ENCODE measurements around the gene ABCF3. TPM values are rescaled to one million over a fixed set of nuclear protein-coding genes. Genes with fewer than 3 reads are reported as not detected.
A peak's percentile ranks its signal among the peaks of the same experiment; 100 is the strongest.

ABCF3 gene
- total and polyA plus RNA-seq, 2 of the 13 experiments (the other 11 are each of a cell fraction or from before 2014, with no cell fraction given): 38.8 to 46.5 TPM

DNA sequence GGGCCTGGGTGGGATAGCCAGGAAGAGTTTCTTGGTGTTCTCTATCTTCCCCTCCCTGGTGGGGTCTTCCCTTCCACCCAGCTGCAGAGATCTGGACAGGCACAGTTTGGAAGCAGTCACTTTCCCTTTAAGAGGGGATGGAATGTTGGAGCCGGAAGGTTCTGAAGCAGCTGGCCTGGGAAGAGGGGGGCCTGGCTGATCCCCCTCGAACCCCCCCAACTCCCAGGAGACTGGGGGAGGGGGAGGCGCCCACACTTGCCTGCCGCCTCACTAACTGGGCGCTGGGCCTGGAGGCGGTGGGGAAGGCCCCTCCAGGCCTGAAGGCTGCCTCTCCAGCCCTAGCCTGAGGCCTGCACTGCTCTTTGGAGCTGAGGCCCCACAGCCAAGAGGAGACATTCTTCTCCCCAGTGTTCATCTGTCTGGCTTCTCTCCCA, 29.5 kb upstream of the ABCF3 start (continued):
- no peak for TF ChIP-seq ETS1 (CRISPR knock-in tag; IDR thresholded peaks at IDR 0.05)
- TF ChIP-seq ZNF878 (CRISPR knock-in tag; IDR thresholded peaks at IDR 0.05): no peak
- TF ChIP-seq GLMP (CRISPR knock-in tag; IDR thresholded peaks at IDR 0.05; ENCODE audit: borderline replicate concordance): no peak
- TF ChIP-seq ZNF484 (CRISPR knock-in tag; IDR thresholded peaks at IDR 0.05; ENCODE audit: borderline replicate concordance, low read depth): no peak
- TF ChIP-seq SNAPC5 (CRISPR knock-in tag; IDR thresholded peaks at IDR 0.05; ENCODE audit: borderline replicate concordance): 0 out of 2 replicates have a peak, but pooled peaks have one; percentile 38
- TF ChIP-seq, protein P1, sequence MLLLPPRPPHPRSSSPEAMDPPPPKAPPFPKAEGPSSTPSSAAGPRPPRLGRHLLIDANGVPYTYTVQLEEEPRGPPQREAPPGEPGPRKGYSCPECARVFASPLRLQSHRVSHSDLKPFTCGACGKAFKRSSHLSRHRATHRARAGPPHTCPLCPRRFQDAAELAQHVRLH (CRISPR knock-in tag; IDR thresholded peaks at IDR 0.05; ENCODE audit: borderline replicate concordance, low read depth): no peak
- 0 out of 2 replicates have a peak, but pooled peaks have one; percentile 29 for TF ChIP-seq YEATS2 (CRISPR knock-in tag; IDR thresholded peaks at IDR 0.05; ENCODE audit: borderline replicate concordance)
- TF ChIP-seq STAG1 (CRISPR knock-in tag; IDR thresholded peaks at IDR 0.05): no peak
- TF ChIP-seq, protein P2, sequence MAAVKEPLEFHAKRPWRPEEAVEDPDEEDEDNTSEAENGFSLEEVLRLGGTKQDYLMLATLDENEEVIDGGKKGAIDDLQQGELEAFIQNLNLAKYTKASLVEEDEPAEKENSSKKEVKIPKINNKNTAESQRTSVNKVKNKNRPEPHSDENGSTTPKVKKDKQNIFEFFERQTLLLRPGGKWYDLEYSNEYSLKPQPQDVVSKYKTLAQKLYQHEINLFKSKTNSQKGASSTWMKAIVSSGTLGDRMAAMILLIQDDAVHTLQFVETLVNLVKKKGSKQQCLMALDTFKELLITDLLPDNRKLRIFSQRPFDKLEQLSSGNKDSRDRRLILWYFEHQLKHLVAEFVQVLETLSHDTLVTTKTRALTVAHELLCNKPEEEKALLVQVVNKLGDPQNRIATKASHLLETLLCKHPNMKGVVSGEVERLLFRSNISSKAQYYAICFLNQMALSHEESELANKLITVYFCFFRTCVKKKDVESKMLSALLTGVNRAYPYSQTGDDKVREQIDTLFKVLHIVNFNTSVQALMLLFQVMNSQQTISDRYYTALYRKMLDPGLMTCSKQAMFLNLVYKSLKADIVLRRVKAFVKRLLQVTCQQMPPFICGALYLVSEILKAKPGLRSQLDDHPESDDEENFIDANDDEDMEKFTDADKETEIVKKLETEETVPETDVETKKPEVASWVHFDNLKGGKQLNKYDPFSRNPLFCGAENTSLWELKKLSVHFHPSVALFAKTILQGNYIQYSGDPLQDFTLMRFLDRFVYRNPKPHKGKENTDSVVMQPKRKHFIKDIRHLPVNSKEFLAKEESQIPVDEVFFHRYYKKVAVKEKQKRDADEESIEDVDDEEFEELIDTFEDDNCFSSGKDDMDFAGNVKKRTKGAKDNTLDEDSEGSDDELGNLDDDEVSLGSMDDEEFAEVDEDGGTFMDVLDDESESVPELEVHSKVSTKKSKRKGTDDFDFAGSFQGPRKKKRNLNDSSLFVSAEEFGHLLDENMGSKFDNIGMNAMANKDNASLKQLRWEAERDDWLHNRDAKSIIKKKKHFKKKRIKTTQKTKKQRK (IDR thresholded peaks at IDR 0.05; ENCODE audit: low read length): no peak
- no peak for TF ChIP-seq HNRNPL (IDR thresholded peaks at IDR 0.05; ENCODE audit: low read depth, low read length)
- no peak for TF ChIP-seq ZNF431 (CRISPR knock-in tag; IDR thresholded peaks at IDR 0.05; ENCODE audit: borderline replicate concordance, low read depth)
- TF ChIP-seq ZNF678 (CRISPR knock-in tag; IDR thresholded peaks at IDR 0.05): no peak
- no peak for TF ChIP-seq PTBP1 (IDR thresholded peaks at IDR 0.05; ENCODE audit: low read depth, low read length, poor library complexity, severe bottlenecking)
- no peak for TF ChIP-seq MIER3 (CRISPR knock-in tag; IDR thresholded peaks at IDR 0.05; ENCODE audit: borderline replicate concordance)
- 0 out of 2 replicates have a peak, but pooled peaks have one; percentile 1 for TF ChIP-seq BCL6 (CRISPR knock-in tag; IDR thresholded peaks at IDR 0.05)
- TF ChIP-seq, protein P3, sequence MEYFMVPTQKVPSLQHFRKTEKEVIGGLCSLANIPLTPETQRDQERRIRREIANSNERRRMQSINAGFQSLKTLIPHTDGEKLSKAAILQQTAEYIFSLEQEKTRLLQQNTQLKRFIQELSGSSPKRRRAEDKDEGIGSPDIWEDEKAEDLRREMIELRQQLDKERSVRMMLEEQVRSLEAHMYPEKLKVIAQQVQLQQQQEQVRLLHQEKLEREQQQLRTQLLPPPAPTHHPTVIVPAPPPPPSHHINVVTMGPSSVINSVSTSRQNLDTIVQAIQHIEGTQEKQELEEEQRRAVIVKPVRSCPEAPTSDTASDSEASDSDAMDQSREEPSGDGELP (IDR thresholded peaks at IDR 0.05; ENCODE audit: borderline replicate concordance, low read depth): peak; percentile 88
- no peak for TF ChIP-seq RNF219 (CRISPR knock-in tag; IDR thresholded peaks at IDR 0.05)
- TF ChIP-seq KDM2A (CRISPR knock-in tag; IDR thresholded peaks at IDR 0.05; ENCODE audit: borderline replicate concordance, low read depth): no peak
- no peak for TF ChIP-seq ZNF383 (CRISPR knock-in tag; IDR thresholded peaks at IDR 0.05; ENCODE audit: borderline replicate concordance)
- TF ChIP-seq ZNF766 (CRISPR knock-in tag; IDR thresholded peaks at IDR 0.05; ENCODE audit: borderline replicate concordance): no peak
- no peak for TF ChIP-seq ZKSCAN5 (CRISPR knock-in tag; IDR thresholded peaks at IDR 0.05)

All from HepG2 (cell line).